Esophagus muscularis mucosa (tissue), 4 donors: Measurements from ENCODE around the gene LOXL4. TPM values are rescaled to one million over a fixed set of nuclear protein-coding genes. Genes with fewer than 3 reads are reported as not detected.

Experiments used
- DNase-seq: peaks from one replicate; pipeline ENCODE4 v3.0.0-alpha.2; 2017; ENCODE audit errors: extremely low spot score
- H3K27ac ChIP-seq, 4 donors: fragments of 200-600 bp; sonication (generic); replicated peaks in 1 of 4; 1 replicate in 3 of 4; 2 replicates in 1 of 4; pipeline ENCODE4 v1.5.1; 2016 to 2019; ENCODE audit warnings: mild to moderate bottlenecking in 1 of 4
- H3K27me3 ChIP-seq, 4 donors: fragments of 200-600 bp; sonication (generic); one replicate each; pipeline versions ENCODE4 v1.5.1 to v1.6.0; 2016 to 2019
- H3K36me3 ChIP-seq, 4 donors: fragments of 200-600 bp; sonication (generic); one replicate each; pipeline ENCODE4 v1.5.1; 2016 to 2019
- H3K4me1 ChIP-seq, 4 donors: fragments of 200-600 bp; sonication (generic); one replicate each; pipeline ENCODE4 v1.5.1; 2016 to 2019
- H3K4me3 ChIP-seq, 4 donors: fragments of 200-600 bp; sonication (generic); 1 replicate in 2 of 4; 2 replicates in 2 of 4; pipeline ENCODE4 v1.5.1; 2016 to 2019; ENCODE audit warnings: mild to moderate bottlenecking in 4 of 4, moderate library complexity in 1 of 4
- H3K9me3 ChIP-seq, 4 donors: fragments of 200-600 bp; sonication (generic); 1 replicate in 3 of 4; 2 replicates in 1 of 4; pipeline ENCODE4 v1.5.1; 2016 to 2019
- EP300 ChIP-seq: sonication (generic); formaldehyde crosslinking; IDR thresholded peaks from one replicate; pipeline ENCODE4 v1.6.1; 2017; ENCODE audit warnings: antibody characterized with exemption
- POLR2A ChIP-seq: fragments of 450-650 bp; IDR thresholded peaks from one replicate; pipeline ENCODE4 v1.6.1; 2017; ENCODE audit warnings: antibody characterized with exemption, moderate library complexity, mild to moderate bottlenecking, low read depth
- POLR2AphosphoS5 ChIP-seq, 2 donors: sonication (generic); formaldehyde crosslinking; IDR thresholded peaks; one replicate each; pipeline ENCODE4 v1.6.1; 2017; ENCODE audit warnings: antibody characterized with exemption in 2 of 2
- WGBS: methylation state at CpG from one replicate; pipeline ENCODE4 v1.1.5; 2018; 5-methylcytosine and 5-hydroxymethylcytosine counted together
- intact Hi-C: fragments of 100-400 bp; cut with DNase I; formaldehyde crosslinking; loops from one replicate; pipeline ENCODE4 v1.15.1; 2023
- total RNA-seq, 4 donors: library from RNA; depleted of rRNA; stranded (reverse); fragments of >200 nt; gene quantifications; one replicate each; pipeline versions ENCODE4 v1.1.0 to v1.2.1, GENCODE V29; 2016
- TF ChIP-seq, protein P1 (sequence below), 3 experiments: fragments of 200-600 bp in 2 of 3; fragments of 450-650 bp in 1 of 3; sonication (generic) in 2 of 3; IDR thresholded peaks; one replicate each; pipeline ENCODE4 v1.5.1; 2017 to 2019; ENCODE audit warnings: antibody characterized with exemption in 3 of 3, mild to moderate bottlenecking in 2 of 3, moderate library complexity in 1 of 3

Gene LOXL4
- total RNA-seq, 4 donors from 2014 or later = 9.4 to 19.4 (median 12.6) TPM

DNA sequence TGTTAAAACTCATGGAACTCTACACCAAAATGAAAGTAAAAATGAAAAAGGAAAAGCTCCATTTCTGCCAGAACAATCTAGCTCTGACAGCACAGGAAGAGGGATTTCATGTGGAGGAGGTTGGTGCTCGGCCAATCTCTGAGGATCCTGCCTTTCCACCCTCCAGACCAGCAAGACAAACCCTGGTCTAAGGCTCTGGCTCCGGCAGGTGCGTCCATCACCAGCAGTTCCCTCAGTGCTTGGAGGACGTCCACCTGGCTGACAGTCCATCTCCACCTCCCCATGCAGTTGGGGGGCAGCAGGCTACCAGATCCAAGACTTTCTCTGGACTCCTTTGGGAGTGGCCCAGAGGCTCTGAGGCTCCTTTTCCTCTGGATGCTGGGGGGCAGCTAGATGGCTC lies 25.0 kb upstream of the LOXL4 start:
- TF ChIP-seq EP300 (no peak), POLR2AphosphoS5 (IDR thresholded peaks at IDR 0.05) (no peak), POLR2A (no peak)
- TF ChIP-seq, protein P1, sequence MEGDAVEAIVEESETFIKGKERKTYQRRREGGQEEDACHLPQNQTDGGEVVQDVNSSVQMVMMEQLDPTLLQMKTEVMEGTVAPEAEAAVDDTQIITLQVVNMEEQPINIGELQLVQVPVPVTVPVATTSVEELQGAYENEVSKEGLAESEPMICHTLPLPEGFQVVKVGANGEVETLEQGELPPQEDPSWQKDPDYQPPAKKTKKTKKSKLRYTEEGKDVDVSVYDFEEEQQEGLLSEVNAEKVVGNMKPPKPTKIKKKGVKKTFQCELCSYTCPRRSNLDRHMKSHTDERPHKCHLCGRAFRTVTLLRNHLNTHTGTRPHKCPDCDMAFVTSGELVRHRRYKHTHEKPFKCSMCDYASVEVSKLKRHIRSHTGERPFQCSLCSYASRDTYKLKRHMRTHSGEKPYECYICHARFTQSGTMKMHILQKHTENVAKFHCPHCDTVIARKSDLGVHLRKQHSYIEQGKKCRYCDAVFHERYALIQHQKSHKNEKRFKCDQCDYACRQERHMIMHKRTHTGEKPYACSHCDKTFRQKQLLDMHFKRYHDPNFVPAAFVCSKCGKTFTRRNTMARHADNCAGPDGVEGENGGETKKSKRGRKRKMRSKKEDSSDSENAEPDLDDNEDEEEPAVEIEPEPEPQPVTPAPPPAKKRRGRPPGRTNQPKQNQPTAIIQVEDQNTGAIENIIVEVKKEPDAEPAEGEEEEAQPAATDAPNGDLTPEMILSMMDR (IDR thresholded peaks at IDR 0.05) = no peak
- intact Hi-C loops = no loop called here
- WGBS = 58% methylated on average over 4 of the region's 4 CpGs
- H3K4me3 ChIP-seq = no peak overlapping the region
- DNase-seq = no peak
- peaks cover 16 to 29% (median 18%) of the 10 kb centered on the region in 4 donors for H3K4me1 ChIP-seq
- H3K36me3 ChIP-seq = no peaks in the 10 kb centered on the region
- no peaks in the 10 kb centered on the region for H3K27me3 ChIP-seq
- no peaks in the 10 kb centered on the region for H3K9me3 ChIP-seq
- no peak overlapping the region for H3K27ac ChIP-seq

DNA sequence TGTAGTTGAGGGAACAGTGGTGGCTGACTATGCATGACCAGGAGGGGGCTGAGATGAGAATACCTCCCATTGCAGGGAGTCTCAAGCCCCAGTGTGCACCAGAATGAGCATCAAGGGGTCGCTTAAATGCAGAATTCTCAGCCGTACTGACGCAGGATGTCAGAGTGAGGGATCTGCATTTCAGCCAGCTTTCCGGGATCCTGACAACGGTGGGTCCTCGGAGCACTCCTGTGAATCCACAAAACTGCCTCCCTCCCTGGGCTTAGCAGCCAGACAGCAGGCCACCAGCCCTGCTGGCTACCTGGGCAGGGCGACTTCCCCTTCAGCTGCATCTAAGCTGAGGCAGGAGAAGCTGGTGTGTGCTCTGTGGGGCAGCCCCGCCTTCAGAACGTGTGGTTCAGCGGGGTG lies 21.8 kb upstream of the LOXL4 start:
- Histone ChIP-seq H3K4me1 (peaks cover 16 to 18% (median 17%) of the 10 kb centered on the region in 4 donors), H3K9me3 (no peaks in the 10 kb centered on the region), H3K27me3 (no peaks in the 10 kb centered on the region), H3K4me3 (no peak overlapping the region), H3K27ac (no peak overlapping the region), H3K36me3 (no peaks in the 10 kb centered on the region)
- no peak for DNase-seq
- intact Hi-C loops = no loop called here
- TF ChIP-seq, protein P1 (IDR thresholded peaks at IDR 0.05) = no peak
- TF ChIP-seq POLR2AphosphoS5 (IDR thresholded peaks at IDR 0.05) (no peak), POLR2A (no peak), EP300 (no peak)
- WGBS = 87% methylated on average over 10 of the region's 10 CpGs

DNA sequence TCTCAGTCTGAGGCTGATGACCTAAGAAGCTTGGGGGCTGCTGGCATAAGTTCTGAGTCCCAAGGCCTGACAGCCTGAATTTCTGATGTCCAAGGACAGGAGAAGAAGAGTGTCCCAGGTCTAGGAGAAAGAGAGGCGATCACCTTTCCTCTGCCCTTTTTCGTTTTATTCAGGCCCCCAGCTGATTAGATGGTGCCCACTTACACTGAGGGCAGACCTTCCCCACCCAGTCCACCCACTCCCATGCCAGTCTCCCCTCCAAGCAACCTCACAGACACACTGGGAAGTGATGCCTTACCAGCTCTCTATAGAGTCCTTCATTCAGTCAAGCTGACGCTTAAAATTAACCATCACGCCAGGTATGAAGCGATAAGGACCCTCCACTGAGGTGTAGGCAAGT lies 19.3 kb upstream of the LOXL4 start:
- H3K9me3 ChIP-seq = no peaks in the 10 kb centered on the region
- WGBS = 100% methylated on average over 4 of the region's 5 CpGs
- intact Hi-C loops = no loop called here
- H3K36me3 ChIP-seq = no peaks in the 10 kb centered on the region
- H3K4me3 ChIP-seq = no peak overlapping the region
- H3K27ac ChIP-seq = no peak overlapping the region
- DNase-seq = no peak
- H3K4me1 ChIP-seq = no peaks in the 10 kb centered on the region
- no peak for TF ChIP-seq EP300
- TF ChIP-seq, protein P1 (IDR thresholded peaks at IDR 0.05) = no peak
- no peaks in the 10 kb centered on the region for H3K27me3 ChIP-seq

DNA sequence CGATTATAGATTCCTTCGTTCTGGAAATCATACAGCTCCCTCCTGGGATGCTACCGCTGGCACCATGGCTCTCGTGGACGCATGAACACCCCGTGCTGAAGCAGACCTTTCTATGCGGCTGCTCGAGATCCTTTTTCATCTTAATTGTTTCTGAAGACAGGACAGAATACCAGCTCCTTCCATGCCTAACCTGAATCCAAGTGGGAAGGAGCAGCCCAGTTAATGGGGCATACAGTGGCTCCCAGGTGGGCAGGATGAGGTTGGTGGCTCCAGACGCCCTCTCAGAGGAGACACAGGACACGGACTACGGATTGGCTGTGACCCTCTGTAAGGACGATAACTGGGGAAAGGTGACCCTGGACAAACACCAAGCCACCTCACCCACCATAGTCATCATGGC lies 18.4 kb upstream of the LOXL4 start:
- no peaks in the 10 kb centered on the region for H3K27me3 ChIP-seq
- H3K4me3 ChIP-seq = no peak overlapping the region
- no peaks in the 10 kb centered on the region for H3K9me3 ChIP-seq
- 91% methylated on average over 12 of the region's 12 CpGs for WGBS
- H3K36me3 ChIP-seq = no peaks in the 10 kb centered on the region
- H3K27ac ChIP-seq = no peak overlapping the region
- no peaks in the 10 kb centered on the region for H3K4me1 ChIP-seq
- DNase-seq = no peak
- TF ChIP-seq POLR2AphosphoS5 (IDR thresholded peaks at IDR 0.05) = no peak
- no peak for TF ChIP-seq EP300
- TF ChIP-seq POLR2A = no peak
- TF ChIP-seq, protein P1 (IDR thresholded peaks at IDR 0.05) = no peak
- intact Hi-C loops = no loop called here

DNA sequence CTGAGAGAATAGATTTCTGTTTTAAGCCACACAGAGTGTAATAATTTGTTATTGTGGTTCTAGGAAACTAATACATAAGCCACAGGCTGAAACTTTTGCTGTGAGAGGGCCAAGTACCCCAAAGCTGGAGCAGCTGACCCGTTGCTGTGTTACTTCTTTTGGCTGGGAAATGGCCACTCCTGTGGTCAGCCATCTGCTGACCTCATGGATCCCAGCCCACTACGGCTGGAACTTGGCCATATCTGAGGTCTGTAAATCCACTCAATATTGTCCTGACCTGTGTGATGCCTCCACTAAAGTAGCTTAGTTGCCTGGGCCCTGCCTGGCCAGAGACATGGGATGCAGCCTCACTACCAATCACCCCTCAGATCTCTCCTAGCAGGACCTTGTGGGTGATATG lies 17.4 kb upstream of the LOXL4 start:
- WGBS = 57% methylated on average over 1 of the region's 2 CpGs
- Histone ChIP-seq H3K9me3 (peaks cover 0 to 4% (median 0%) of the 10 kb centered on the region in 4 donors), H3K27me3 (no peaks in the 10 kb centered on the region), H3K36me3 (no peaks in the 10 kb centered on the region), H3K4me1 (no peaks in the 10 kb centered on the region), H3K27ac (no peak overlapping the region), H3K4me3 (no peak overlapping the region)
- intact Hi-C loops = no loop called here
- DNase-seq = no peak
- TF ChIP-seq, protein P1 (IDR thresholded peaks at IDR 0.05) = no peak
- TF ChIP-seq EP300 (no peak), POLR2A (no peak), POLR2AphosphoS5 (IDR thresholded peaks at IDR 0.05) (no peak)
